Natural killer cell (primary cell): ENCODE data around the gene PDRG1. TPM values are rescaled to one million over a fixed set of nuclear protein-coding genes. Genes with fewer than 3 reads are reported as not detected.

Experiments
- ATAC-seq, 3 donors: fragments of 150-1000 bp in 2 of 3; fragments of 200-7000 bp in 1 of 3; cut with Tn5 transposase; 1 replicate in 1 of 3; 2 replicates in 2 of 3; pipeline ENCODE4 v1.10.0; 2021; ENCODE audit warnings: mild to moderate bottlenecking in 2 of 3, moderate library complexity in 2 of 3
- DNase-seq, 2 donors: peaks; one replicate each; pipeline versions ENCODE4 v3.0.0 to v3.0.0-alpha.2; 2013 to 2021; ENCODE audit warnings: mixed read lengths in 1 of 2
- H3K27ac ChIP-seq: one replicate; pipeline ENCODE4 v1.5.1; 2013; ENCODE audit warnings: mild to moderate bottlenecking, low read length
- H3K27me3 ChIP-seq: one replicate; pipeline ENCODE4 v1.6.1; 2013; ENCODE audit warnings: low read length; ENCODE audit not compliant: control insufficient read depth, insufficient read depth
- H3K36me3 ChIP-seq: one replicate; pipeline ENCODE4 v1.6.1; 2013; ENCODE audit warnings: low read length; ENCODE audit not compliant: control insufficient read depth, insufficient read depth
- H3K4me1 ChIP-seq: one replicate; pipeline ENCODE4 v1.6.1; 2013; ENCODE audit warnings: low read length; ENCODE audit not compliant: control insufficient read depth, insufficient read depth
- H3K4me3 ChIP-seq: one replicate; pipeline ENCODE4 v1.5.1; 2013; ENCODE audit warnings: low read length
- H3K9me3 ChIP-seq: one replicate; pipeline ENCODE4 v1.6.1; 2013; ENCODE audit warnings: low read length; ENCODE audit not compliant: control insufficient read depth, insufficient read depth
- H3K27ac Mint-ChIP-seq, 2 donors: one replicate each; pipeline ENCODE4 v1.8.0; 2022; ENCODE audit warnings: mild to moderate bottlenecking in 2 of 2, mixed read lengths in 2 of 2, moderate library complexity in 1 of 2
- H3K27me3 Mint-ChIP-seq, 2 donors: one replicate each; pipeline ENCODE4 v1.8.0; 2022; ENCODE audit warnings: low read depth in 2 of 2, mixed read lengths in 2 of 2
- H3K36me3 Mint-ChIP-seq: one replicate; pipeline ENCODE4 v1.8.0; 2022; ENCODE audit warnings: mixed read lengths
- H3K4me1 Mint-ChIP-seq, 2 donors: one replicate each; pipeline ENCODE4 v1.8.0; 2022; ENCODE audit warnings: mixed read lengths in 2 of 2
- H3K4me3 Mint-ChIP-seq: one replicate; pipeline ENCODE4 v1.8.0; 2022; ENCODE audit warnings: mild to moderate bottlenecking, moderate library complexity, mixed read lengths
- H3K9me3 Mint-ChIP-seq, 2 donors: one replicate each; pipeline ENCODE4 v1.8.0; 2022; ENCODE audit warnings: mixed read lengths in 2 of 2
- CTCF ChIP-seq: fragments of 200-600 bp; IDR thresholded peaks from one replicate; pipeline ENCODE4 v1.8.0; 2022; ENCODE audit warnings: antibody characterized with exemption
- WGBS: methylation state at CpG from one replicate; pipeline ENCODE4 v1.1.7; 2013; ENCODE audit warnings: missing lambda C conversion rate; ENCODE audit not compliant: insufficient coverage; 5-methylcytosine and 5-hydroxymethylcytosine counted together
- intact Hi-C: fragments of 100-400 bp; cut with micrococcal nuclease; formaldehyde crosslinking; loops from one replicate; pipeline ENCODE4 v1.14.2; 2022
- total RNA-seq, 4 donors: library from RNA; stranded (reverse); fragments of 120-200 nt in 1 of 4; gene quantifications; one replicate each; pipeline versions ENCODE4 v1.2.3 to v1.2.4, GENCODE V29; 2013 to 2022

PDRG1 gene
- total RNA-seq, 3 donors from 2014 or later (not counting 1 experiment from before 2014, with no cell fraction given): 9.0 to 12.8 (median 10.4) TPM

GRCh38 chr20:31894980-31895675 lies 56.7 kb downstream of the PDRG1 start:
- no peak for TF ChIP-seq CTCF
- Histone ChIP-seq H3K4me1 (no peaks in the 10 kb centered on the region), H3K36me3 (no peaks in the 10 kb centered on the region), H3K27me3 (no peaks in the 10 kb centered on the region), H3K27ac (peak overlapping the region; percentile 71), H3K4me3 (no peak overlapping the region), H3K9me3 (no peaks in the 10 kb centered on the region)
- Mint-ChIP-seq H3K4me1 (no peaks in the 10 kb centered on the region), H3K36me3 (no peaks in the 10 kb centered on the region), H3K27ac (no peak overlapping the region), H3K4me3 (no peak overlapping the region), H3K27me3 (peaks cover 6 to 32% of the 10 kb centered on the region in 2 donors), H3K9me3 (no peaks in the 10 kb centered on the region)
- peak in 1 of 2 donors; percentile 57 for DNase-seq
- 36% methylated on average over 8 of the region's 8 CpGs for WGBS
- peak; percentile 65 to 73 (median 66) for ATAC-seq
- intact Hi-C loops: no loop called here

Other genes starting within 250 kb of the PDRG1 start
- 10 to 100 TPM; 67.4 to 92.6 (median 78.6) TPM for gene BCL2L1, start 229.2 kb downstream of the PDRG1 start, total RNA-seq
- gene TPX2, start 212.8 kb downstream of the PDRG1 start, total RNA-seq: 1 to 10 TPM; 2.2 to 4.2 (median 2.2) TPM
- gene MYLK2, start 132.7 kb downstream of the PDRG1 start, total RNA-seq: under 1 TPM in 1 of 3 donors, not detected in 2; 0.12 TPM
- gene FOXS1, start 106.4 kb downstream of the PDRG1 start, total RNA-seq: not detected
- not detected for gene DUSP15, start 81.5 kb downstream of the PDRG1 start, total RNA-seq
- not detected for gene TTLL9, start 81.4 kb downstream of the PDRG1 start, total RNA-seq
- gene XKR7, start 16.1 kb upstream of the PDRG1 start, total RNA-seq: not detected
- not detected for gene CCM2L, start 58.4 kb upstream of the PDRG1 start, total RNA-seq
- gene HCK, start 100.2 kb upstream of the PDRG1 start, total RNA-seq: 10 to 100 TPM in 2 of 3 donors, 1 to 10 TPM in 1; 6.3 to 31.6 (median 12.4) TPM
- gene TM9SF4, start 157.7 kb upstream of the PDRG1 start, total RNA-seq: 10 to 100 TPM; 35.8 to 42.8 (median 41.2) TPM